ENCODE measurements around the gene CAPZB.

DNA sequence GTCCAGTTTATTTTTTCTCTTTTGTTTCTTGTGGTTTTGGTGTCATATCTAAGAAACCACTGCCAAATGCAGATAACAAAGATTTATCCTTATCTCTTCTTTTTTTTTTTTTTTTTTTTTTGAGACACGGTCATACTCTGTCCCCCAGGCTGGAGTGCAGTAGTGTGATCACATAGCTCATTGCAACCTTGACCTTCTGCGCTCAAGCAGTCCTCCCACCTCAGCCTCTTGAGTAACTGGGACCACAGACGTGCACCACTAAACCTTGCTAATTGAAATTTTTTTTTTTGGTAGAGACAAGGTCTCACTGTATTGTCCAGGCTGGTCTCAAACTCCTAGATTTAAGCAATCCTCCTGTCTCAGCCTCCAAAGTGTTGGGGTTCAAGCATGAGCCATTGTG is 164.3 kb downstream of the CAPZB start:
- TF ChIP-seq POLR2A (IDR thresholded peaks at IDR 0.05; ENCODE audit: low read length) (no peak), GATA1 (IDR thresholded peaks at IDR 0.05; ENCODE audit: low read depth, low read length) (no peak)

Measured in erythroblast (primary cell).